IMR-90 (cell line): ENCODE data around the gene SCFD2.

ENCODE experiments used
- BHLHE40 ChIP-seq: fragments of 150-350 bp; IDR thresholded peaks from 2 replicates; pipeline ENCODE4 v1.6.1; 2016; ENCODE audit warnings: mild to moderate bottlenecking, low read depth, low read length
- TF ChIP-seq, protein P1 (sequence below): conservative IDR thresholded peaks from 2 replicates; pipeline ENCODE4 v1.5.1; 2012; ENCODE audit warnings: mild to moderate bottlenecking, low read depth, low read length, improper control_type of control experiment

DNA sequence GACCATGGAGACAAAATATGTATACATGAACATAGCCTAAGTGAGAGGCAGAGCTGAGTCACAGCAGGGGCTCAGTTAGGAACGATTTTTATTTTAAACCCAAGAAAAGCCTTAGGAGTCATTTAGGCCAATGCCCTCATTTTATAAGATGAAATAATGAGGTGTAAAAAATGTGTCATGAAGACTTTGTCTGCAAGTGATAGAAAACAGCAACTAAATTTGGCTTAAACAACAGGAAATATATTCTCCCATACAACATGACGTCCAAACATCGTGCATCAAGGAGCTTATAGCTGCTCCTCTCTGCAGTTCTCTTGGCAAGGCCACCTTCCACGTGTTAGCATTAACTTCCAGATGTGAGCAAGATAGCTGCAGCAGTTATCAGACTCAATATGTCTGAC, 16.8 kb downstream of the SCFD2 start:
- TF ChIP-seq, protein P1, sequence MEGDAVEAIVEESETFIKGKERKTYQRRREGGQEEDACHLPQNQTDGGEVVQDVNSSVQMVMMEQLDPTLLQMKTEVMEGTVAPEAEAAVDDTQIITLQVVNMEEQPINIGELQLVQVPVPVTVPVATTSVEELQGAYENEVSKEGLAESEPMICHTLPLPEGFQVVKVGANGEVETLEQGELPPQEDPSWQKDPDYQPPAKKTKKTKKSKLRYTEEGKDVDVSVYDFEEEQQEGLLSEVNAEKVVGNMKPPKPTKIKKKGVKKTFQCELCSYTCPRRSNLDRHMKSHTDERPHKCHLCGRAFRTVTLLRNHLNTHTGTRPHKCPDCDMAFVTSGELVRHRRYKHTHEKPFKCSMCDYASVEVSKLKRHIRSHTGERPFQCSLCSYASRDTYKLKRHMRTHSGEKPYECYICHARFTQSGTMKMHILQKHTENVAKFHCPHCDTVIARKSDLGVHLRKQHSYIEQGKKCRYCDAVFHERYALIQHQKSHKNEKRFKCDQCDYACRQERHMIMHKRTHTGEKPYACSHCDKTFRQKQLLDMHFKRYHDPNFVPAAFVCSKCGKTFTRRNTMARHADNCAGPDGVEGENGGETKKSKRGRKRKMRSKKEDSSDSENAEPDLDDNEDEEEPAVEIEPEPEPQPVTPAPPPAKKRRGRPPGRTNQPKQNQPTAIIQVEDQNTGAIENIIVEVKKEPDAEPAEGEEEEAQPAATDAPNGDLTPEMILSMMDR, result no peak
- no peak for TF ChIP-seq BHLHE40
